Small intestine (tissue), 7 donors: Measurements from ENCODE around the gene CLRN1. TPM values are rescaled to one million over a fixed set of nuclear protein-coding genes. Genes with fewer than 3 reads are reported as not detected.

ENCODE experiments used
- DNase-seq, 2 donors: peaks; one replicate each; pipeline versions ENCODE4 v3.0.0 to v3.0.0-alpha.2; 2013
- FAIRE-seq: peaks from 2 replicates; lab custom pipeline; 2012; peaks lifted over from hg19 to GRCh38; lab: Jason Lieb, UNC
- H3K27ac ChIP-seq, 3 donors: one replicate each; pipeline ENCODE4 v1.5.1; 2013; ENCODE audit warnings: low read length in 2 of 3, mild to moderate bottlenecking in 2 of 3, control low read depth in 1 of 3, inconsistent platforms in 1 of 3, low read depth in 1 of 3, moderate library complexity in 1 of 3
- H3K27me3 ChIP-seq, 3 donors: one replicate each; pipeline ENCODE4 v1.6.1; 2013; ENCODE audit warnings: low read length in 3 of 3, inconsistent platforms in 1 of 3; ENCODE audit not compliant: control insufficient read depth in 3 of 3, insufficient read depth in 3 of 3
- H3K36me3 ChIP-seq, 3 donors: one replicate each; pipeline ENCODE4 v1.6.1; 2013; ENCODE audit warnings: low read length in 3 of 3, inconsistent platforms in 1 of 3, low read depth in 1 of 3, mild to moderate bottlenecking in 1 of 3, moderate library complexity in 1 of 3; ENCODE audit not compliant: control insufficient read depth in 3 of 3, insufficient read depth in 2 of 3
- H3K4me1 ChIP-seq, 3 donors: one replicate each; pipeline ENCODE4 v1.6.1; 2013; ENCODE audit warnings: low read length in 2 of 3, inconsistent platforms in 1 of 3, low read depth in 1 of 3, mild to moderate bottlenecking in 1 of 3, moderate library complexity in 1 of 3; ENCODE audit not compliant: control insufficient read depth in 3 of 3, insufficient read depth in 2 of 3
- H3K4me3 ChIP-seq, 3 donors: one replicate each; pipeline ENCODE4 v1.5.1; 2013; ENCODE audit warnings: low read length in 3 of 3, control low read depth in 1 of 3, inconsistent platforms in 1 of 3, low read depth in 1 of 3, mild to moderate bottlenecking in 1 of 3, moderate library complexity in 1 of 3
- H3K9me3 ChIP-seq, 2 donors: one replicate each; pipeline ENCODE4 v1.6.1; 2013; ENCODE audit warnings: low read depth in 1 of 2, low read length in 1 of 2; ENCODE audit not compliant: control insufficient read depth in 2 of 2, insufficient read depth in 1 of 2
- WGBS, 3 donors: extraction: QIAGEN DNeasy Blood & Tissue Kit; methylation state at CpG; one replicate each; pipeline ENCODE4 v1.1.7; 2013; 5-methylcytosine and 5-hydroxymethylcytosine counted together
- polyA plus RNA-seq, 4 donors: library from polyadenylated mRNA; stranded (reverse) in 3 of 4; unstranded in 1 of 4; fragments of 200-250 nt in 3 of 4; fragments of 120-200 nt in 1 of 4; gene quantifications; one replicate each; pipeline versions ENCODE4 v1.2.1 to v1.2.3, GENCODE V29; 2013
- donor health status: healthy with polysubstance abuse.
- donor health status: control.
- donor health status: control.
- donor health status: Bipolar disorder and iron deficiency.
- donor health status: healthy.

Gene CLRN1
- polyA plus RNA-seq, 4 donors: 0.06 to 4.5 (median 4.0) TPM

DNA sequence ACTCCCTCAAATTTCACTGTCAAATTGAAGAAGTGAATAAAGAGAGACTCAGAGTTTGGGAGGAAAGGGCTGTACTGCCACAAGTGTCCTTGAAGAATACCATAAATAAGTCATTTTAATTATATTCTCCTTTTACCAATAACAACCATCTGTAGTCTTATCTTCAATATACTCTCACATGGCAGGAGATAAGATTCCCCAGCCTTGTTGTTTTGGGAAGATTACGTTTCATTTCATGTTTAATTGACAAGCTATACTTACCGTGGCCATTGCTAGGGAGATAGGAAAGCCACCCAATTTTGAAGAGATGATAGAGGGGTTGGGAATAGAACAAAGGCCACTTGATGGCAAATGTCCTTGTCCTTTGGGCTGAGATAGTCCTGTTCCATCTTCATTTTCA lies 69.5 kb downstream of the CLRN1 start:
- Histone ChIP-seq H3K27ac (no peak overlapping the region), H3K4me1 (no peaks in the 10 kb centered on the region), H3K9me3 (no peaks in the 10 kb centered on the region), H3K36me3 (no peaks in the 10 kb centered on the region), H3K4me3 (no peak overlapping the region), H3K27me3 (no peaks in the 10 kb centered on the region)
- 51 to 61% (median 53%) methylated on average over 2 of the region's 2 CpGs for WGBS, 3 donors
- no peak for DNase-seq
- FAIRE-seq: no peak

DNA sequence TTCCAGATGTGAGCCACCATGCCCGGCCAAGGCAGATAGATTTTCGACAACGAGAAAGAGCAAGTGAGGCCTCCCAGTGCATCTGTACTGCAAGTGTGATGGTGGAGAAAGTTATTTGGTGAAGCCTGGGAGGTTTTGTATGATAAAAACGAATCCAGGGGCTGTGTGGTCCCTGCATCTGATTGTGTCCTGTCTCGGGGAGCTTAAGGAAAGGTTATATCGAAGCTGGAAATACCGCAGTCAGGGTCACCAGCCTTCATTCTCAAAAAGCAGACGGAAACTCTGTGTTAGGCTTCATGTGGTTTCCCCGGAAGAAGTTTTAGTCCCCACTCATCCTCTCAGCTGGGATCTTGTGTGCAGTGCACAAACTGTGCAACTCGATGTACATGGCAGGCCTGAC lies 70.7 kb downstream of the CLRN1 start:
- Histone ChIP-seq H3K27ac (no peak overlapping the region), H3K27me3 (no peaks in the 10 kb centered on the region), H3K4me3 (no peak overlapping the region), H3K9me3 (no peaks in the 10 kb centered on the region), H3K36me3 (no peaks in the 10 kb centered on the region), H3K4me1 (no peaks in the 10 kb centered on the region)
- FAIRE-seq (no peak), DNase-seq (no peak)
- WGBS, 3 donors: 85 to 89% (median 86%) methylated on average over 10 of the region's 10 CpGs

DNA sequence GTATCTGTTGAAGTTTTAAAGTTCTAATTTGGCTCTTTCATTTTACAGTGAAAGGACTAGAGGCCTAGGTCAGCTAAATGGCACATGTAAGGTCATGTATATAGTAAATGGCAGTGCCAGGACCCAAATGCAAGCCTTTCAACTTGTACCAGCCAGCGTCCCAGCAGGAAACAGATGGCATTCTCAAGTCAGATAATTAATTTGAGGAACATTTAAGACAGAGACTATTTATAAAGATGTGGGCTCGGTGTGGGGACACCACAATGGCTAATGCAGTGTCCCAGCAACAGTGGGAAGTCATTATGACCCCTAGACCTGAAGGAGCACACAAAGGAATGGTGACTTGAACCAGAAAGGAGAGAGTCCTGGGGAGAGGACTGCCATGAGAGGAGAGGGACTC lies 73.4 kb downstream of the CLRN1 start:
- WGBS, 3 donors: 52 to 58% (median 53%) methylated on average over 2 of the region's 2 CpGs
- H3K27me3 ChIP-seq: no peaks in the 10 kb centered on the region
- H3K27ac ChIP-seq: no peak overlapping the region
- H3K36me3 ChIP-seq: no peaks in the 10 kb centered on the region
- DNase-seq: no peak
- H3K4me3 ChIP-seq: no peak overlapping the region
- no peaks in the 10 kb centered on the region for H3K9me3 ChIP-seq
- FAIRE-seq: no peak
- H3K4me1 ChIP-seq: no peaks in the 10 kb centered on the region

GRCh38 chr3:150898046-150898754 lies 74.3 kb downstream of the CLRN1 start:
- FAIRE-seq (no peak), DNase-seq (no peak)
- Histone ChIP-seq H3K9me3 (no peaks in the 10 kb centered on the region), H3K27me3 (no peaks in the 10 kb centered on the region), H3K4me1 (no peaks in the 10 kb centered on the region), H3K36me3 (no peaks in the 10 kb centered on the region), H3K27ac (no peak overlapping the region), H3K4me3 (no peak overlapping the region)
- WGBS, 3 donors: 69 to 81% (median 72%) methylated on average over 3 of the region's 3 CpGs

DNA sequence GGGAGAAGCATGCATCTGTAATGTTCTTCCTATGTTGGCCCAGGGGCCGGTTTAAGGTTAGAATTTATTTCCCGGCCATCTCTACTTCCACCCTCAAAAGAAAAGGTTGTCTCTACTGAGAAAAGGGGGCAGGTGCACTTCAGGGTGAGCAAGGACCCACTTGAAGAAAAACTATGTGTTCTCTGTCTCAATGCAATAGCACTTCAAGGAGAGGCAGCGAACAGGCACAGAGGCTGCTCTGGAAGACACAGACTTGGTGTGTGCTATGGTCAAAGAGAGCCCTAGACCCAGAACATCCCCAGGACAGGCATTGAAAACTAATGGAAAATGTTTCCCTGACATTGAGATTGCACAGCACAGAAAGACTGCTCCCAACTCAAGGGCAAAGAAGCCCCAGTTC lies 74.9 kb downstream of the CLRN1 start:
- H3K4me1 ChIP-seq: no peaks in the 10 kb centered on the region
- FAIRE-seq (no peak), DNase-seq (no peak)
- no peaks in the 10 kb centered on the region for H3K27me3 ChIP-seq
- H3K27ac ChIP-seq: no peak overlapping the region
- 86 to 97% (median 92%) methylated on average over 3 of the region's 3 CpGs for WGBS, 3 donors
- H3K9me3 ChIP-seq: no peaks in the 10 kb centered on the region
- no peaks in the 10 kb centered on the region for H3K36me3 ChIP-seq
- H3K4me3 ChIP-seq: no peak overlapping the region

DNA sequence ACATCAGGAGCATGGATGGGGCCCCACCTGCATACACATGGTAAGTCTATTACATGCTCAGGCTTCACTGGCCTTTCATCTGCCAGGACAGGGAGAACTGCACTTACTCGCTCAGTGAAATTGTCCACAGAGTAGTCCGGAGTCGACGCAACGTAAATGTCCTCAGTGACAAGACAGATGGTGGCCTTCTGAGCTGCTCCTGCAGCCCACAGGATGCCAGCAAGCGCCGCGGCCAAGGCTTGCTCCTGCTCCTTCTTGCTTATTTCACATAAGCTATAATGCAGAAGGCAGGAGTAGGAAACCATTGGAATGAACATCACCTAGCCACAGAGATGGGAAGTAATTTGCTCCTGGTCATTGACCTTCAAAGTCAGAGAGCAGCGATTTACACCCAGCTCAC lies 81.7 kb downstream of the CLRN1 start:
- WGBS, 3 donors: 87 to 92% (median 87%) methylated on average over 9 of the region's 9 CpGs
- FAIRE-seq: no peak
- no peak overlapping the region for H3K4me3 ChIP-seq
- H3K4me1 ChIP-seq: no peaks in the 10 kb centered on the region
- no peak overlapping the region for H3K27ac ChIP-seq
- H3K36me3 ChIP-seq: no peaks in the 10 kb centered on the region
- no peaks in the 10 kb centered on the region for H3K9me3 ChIP-seq
- H3K27me3 ChIP-seq: no peaks in the 10 kb centered on the region
- DNase-seq: no peak

DNA sequence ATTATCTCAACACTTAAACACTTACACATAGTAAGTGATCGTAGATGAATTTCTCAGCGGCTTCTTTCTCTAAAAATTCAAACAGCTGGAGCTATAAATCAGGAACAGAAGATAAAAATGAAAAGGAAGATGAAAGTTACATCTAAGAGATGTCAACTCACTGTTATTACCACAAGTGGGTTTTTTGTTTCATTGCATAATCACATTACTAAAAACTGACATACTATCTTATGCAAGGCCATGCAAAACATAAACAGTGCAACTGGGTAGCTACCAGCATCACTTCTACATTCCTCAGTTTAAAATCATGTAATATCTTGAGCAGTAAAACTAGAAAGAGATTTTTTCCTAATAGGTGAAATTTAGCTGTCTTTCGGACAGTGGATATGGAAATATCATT lies 82.2 kb downstream of the CLRN1 start:
- Histone ChIP-seq H3K27ac (no peak overlapping the region), H3K36me3 (no peaks in the 10 kb centered on the region), H3K27me3 (no peaks in the 10 kb centered on the region), H3K9me3 (no peaks in the 10 kb centered on the region), H3K4me3 (no peak overlapping the region), H3K4me1 (no peaks in the 10 kb centered on the region)
- FAIRE-seq (no peak), DNase-seq (no peak)
- 79 to 82% (median 80%) methylated on average over 3 of the region's 3 CpGs for WGBS, 3 donors

GRCh38 chr3:150889106-150889505 lies 83.4 kb downstream of the CLRN1 start:
- no peak for FAIRE-seq
- 83 to 90% (median 86%) methylated on average over 6 of the region's 6 CpGs for WGBS, 3 donors

GRCh38 chr3:150887031-150887430 lies 85.5 kb downstream of the CLRN1 start:
- no peaks in the 10 kb centered on the region for H3K9me3 ChIP-seq
- no peak overlapping the region for H3K4me3 ChIP-seq
- peaks cover 0 to 4% (median 0%) of the 10 kb centered on the region in 3 donors for H3K27me3 ChIP-seq
- H3K36me3 ChIP-seq: no peaks in the 10 kb centered on the region
- no peak for FAIRE-seq
- WGBS, 3 donors: 94 to 98% (median 95%) methylated on average over 2 of the region's 2 CpGs
- DNase-seq: no peak
- no peaks in the 10 kb centered on the region for H3K4me1 ChIP-seq
- H3K27ac ChIP-seq: no peak overlapping the region

More at GRCh38 chr3:150889106-150889505, 83.4 kb downstream of the CLRN1 start:
- no peak overlapping the region for H3K4me3 ChIP-seq
- no peaks in the 10 kb centered on the region for H3K36me3 ChIP-seq
- no peaks in the 10 kb centered on the region for H3K4me1 ChIP-seq
- DNase-seq: no peak
- H3K9me3 ChIP-seq: no peaks in the 10 kb centered on the region
- H3K27ac ChIP-seq: no peak overlapping the region
- H3K27me3 ChIP-seq: no peaks in the 10 kb centered on the region
